ENCODE data around the gene EMC9.
A peak's percentile ranks its signal among the peaks of the same experiment; 100 is the strongest.

Gene EMC9, protein sequence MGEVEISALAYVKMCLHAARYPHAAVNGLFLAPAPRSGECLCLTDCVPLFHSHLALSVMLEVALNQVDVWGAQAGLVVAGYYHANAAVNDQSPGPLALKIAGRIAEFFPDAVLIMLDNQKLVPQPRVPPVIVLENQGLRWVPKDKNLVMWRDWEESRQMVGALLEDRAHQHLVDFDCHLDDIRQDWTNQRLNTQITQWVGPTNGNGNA

DNA sequence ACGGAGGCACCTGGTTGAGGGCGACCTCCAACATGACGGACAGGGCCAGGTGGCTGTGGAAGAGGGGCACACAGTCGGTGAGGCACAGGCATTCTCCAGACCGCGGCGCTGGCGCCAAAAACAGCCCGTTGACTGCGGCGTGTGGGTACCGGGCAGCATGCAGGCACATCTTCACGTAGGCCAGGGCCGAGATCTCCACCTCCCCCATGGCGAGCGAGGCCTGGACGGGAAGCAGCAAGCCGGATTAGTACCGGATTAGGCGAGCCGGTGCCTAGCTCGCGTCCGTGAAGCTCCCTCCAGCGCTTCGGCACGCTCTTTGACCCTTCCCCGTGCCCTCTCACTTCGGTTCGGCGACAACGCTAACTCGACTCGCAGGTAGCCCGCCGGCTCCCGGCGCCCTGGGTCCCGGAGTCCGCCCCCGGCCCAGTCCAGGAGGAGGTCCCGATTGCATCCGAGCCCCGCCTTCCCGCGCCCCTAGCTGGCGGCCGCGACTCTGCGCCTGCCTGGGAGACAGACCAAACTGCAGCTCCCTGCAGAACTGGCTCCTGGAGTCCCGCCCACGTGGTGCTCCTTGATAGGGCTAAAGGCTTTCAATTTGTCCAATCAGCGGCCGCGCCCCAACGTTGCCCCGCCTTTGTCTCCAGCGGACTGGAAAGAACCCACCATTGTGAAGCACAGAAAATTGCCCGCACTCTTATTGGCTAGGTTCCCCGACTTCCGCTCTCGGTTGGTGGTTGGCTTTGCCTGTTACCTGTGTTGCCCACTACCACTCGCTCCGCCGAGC, at the start of gene EMC9:
TSS of gene EMC9 (minus strand) at position 495 of the 784 bp plus-strand sequence. CDS start at position 208, 287 bp downstream.
- peak; percentile 98 for DNase-seq

- DNase-seq: no peak
Observed at GRCh38 chr14:24190416-24190815, 49.0 kb upstream of the EMC9 start.

- DNase-seq: no peak
Observed at GRCh38 chr14:24189460-24189859, 48.1 kb upstream of the EMC9 start.

DNA sequence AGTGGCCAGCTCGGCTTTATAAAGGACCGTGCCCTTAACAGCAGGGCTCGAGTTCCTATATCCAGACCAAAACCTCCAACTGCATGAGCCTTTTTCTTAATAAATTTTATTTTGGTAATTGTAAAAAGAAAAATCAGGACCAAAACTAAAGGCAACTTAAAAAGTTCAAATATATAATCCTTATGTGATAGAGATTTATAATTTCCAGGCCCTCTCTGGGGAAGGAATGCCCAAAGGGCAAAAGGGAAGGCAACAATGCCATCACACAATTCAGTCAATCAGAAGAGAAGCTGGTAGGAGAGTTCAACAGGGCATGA, 47.6 kb upstream of the EMC9 start:
- no peak for DNase-seq

GRCh38 chr14:24188251-24189058, 47.1 kb upstream of the EMC9 start, which contains the start of gene IPO4:
TSS of gene IPO4 (minus strand) at chr14:24188816. CDS start at chr14:24188787, 29 bp downstream.
- peak; percentile 96 for DNase-seq

GRCh38 chr14:24187539-24187915, 46.1 kb upstream of the EMC9 start:
- DNase-seq: no peak

- DNase-seq: no peak
Observed at GRCh38 chr14:24186831-24187538, 45.6 kb upstream of the EMC9 start.

- DNase-seq: no peak
Observed at GRCh38 chr14:24185741-24186140, 44.4 kb upstream of the EMC9 start.

DNA sequence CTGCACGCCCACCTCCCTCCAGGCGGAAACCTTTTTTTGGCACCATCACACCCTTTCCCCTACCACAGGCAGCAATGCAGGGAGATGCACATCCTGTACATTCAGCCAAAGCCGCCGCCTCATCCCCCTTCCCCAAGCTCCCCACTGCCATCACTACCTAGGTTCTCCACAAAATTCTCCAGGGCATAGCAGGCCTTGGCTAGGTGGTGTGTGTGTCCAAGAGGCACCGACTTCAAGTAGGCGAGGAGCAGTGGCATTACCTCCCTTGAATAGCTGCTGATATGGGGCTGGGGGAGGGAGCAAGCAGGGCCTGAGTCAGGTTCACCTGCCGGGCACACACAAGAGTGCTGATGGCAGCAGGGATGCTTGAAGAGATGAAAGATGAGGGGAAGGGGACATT, 43.6 kb upstream of the EMC9 start:
- DNase-seq: no peak

GRCh38 chr14:24184104-24184970, 42.9 kb upstream of the EMC9 start:
- DNase-seq: no peak

DNA sequence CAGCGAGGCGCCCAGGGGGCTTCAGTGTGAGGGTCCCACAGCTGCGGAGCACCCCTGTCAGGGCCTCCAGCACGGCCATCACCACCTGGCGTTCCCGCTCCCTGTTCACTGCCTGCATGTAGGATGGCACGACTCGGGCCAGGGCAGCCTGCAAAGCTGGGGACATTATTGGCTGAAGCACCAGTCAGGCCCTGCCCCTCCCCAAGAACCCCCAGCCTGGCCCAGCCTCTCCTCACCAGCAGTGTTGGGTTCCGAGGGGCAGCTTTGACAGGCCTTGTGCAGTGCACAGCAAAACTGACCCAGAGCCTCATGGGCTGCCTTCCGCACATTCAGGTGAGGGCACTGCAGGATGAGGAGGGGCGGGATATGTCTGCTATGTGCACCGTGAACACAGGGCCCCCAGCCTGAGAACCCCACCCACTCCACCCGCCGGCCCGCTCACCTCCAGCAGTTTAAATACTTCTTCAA, 41.7 kb upstream of the EMC9 start:
- DNase-seq: no peak

DNA sequence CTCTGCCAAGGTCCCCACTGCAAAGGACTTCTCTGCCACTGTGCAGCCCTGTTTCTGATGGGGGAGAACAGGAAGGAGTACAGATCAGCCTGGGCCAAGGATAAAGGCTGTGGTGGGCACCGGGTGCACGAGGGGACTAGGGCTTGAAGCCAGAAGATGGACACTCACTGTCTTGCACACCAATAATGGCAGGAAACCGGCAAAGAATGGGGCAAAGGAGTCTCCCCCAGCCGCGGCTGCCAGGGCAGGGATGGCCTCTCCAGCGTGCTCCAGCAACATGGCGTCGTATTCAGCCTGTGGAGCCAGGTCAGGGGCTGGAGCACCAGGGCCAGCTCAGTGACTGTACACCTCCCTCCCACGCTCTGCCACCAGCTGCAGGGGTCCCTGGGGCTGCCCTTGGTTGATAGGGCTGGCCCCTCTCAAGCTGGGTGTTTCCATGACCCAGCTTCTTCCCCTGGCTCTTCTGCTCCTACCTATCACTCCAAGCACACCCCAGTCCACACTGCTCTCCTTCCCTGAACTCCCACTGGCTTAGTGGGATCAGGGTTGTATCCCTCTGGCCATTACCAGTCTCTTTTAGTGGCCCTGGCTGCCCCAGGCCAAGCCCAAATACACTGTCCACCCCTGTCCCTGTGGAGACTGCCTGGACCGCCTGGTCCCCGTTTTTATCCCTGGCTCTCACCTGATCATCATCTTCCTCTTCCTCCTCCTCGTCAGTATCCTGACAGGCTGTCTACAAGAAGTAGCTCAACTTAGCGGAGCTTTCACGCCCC, 40.9 kb upstream of the EMC9 start:
- DNase-seq: no peak

- DNase-seq: no peak
Observed at GRCh38 chr14:24181371-24182077, 40.1 kb upstream of the EMC9 start.

GRCh38 chr14:24179961-24180796, 38.8 kb upstream of the EMC9 start:
- no peak for DNase-seq

GRCh38 chr14:24179294-24179960, 38.0 kb upstream of the EMC9 start:
- DNase-seq: no peak

DNA sequence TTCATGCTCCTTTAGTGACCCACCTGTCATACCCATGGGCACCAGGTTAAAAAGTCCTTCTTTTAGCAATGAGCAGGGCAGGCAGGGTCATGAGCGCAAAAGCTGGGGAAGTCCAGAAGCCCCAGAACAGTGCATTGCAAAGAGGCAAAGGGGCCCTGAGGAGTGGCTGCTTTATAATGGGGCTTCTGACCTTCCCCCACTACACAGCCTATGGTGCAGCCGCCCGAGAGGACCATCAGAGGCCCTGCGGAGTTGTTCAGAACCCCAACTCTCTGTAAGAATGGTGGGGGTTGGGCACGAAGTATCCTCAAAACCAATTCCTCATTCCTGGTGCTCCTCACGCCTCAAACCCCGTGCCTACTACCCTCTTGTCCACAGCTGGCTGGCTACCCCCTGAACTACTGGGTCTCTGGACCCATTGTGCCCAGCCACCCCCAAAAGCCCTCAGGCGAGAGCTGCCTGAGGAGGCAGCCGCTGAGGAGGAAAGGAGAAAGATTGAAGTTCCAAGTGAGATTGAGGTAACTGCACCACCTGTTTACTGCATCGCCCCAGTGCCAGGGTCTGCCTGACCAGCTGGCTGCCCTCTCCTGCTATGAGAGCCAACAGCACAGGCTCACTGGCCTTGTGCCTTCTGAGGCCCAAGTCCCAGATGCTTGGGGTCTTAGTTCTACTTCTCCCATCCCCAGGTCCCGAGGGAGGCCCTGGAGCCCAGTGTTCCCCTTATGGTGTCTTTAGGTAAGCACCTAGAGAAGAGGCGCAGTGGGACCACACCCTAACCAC, 37.2 kb upstream of the EMC9 start:
- no peak for DNase-seq

GRCh38 chr14:24177891-24178290, 36.5 kb upstream of the EMC9 start:
- no peak for DNase-seq
